Gastroesophageal sphincter (tissue), 3 donors: ENCODE data around the gene BTBD16.

ENCODE experiments used
- CTCF ChIP-seq, 4 experiments: fragments of 200-600 bp in 2 of 4; fragments of 450-650 bp in 2 of 4; sonication (generic) in 1 of 4; IDR thresholded peaks; one replicate each; pipeline ENCODE4 v1.5.1; 2017 to 2019; ENCODE audit warnings: antibody characterized with exemption in 4 of 4, mild to moderate bottlenecking in 2 of 4, moderate library complexity in 2 of 4
- EP300 ChIP-seq: sonication (generic); formaldehyde crosslinking; IDR thresholded peaks from one replicate; pipeline ENCODE4 v1.6.1; 2017; ENCODE audit warnings: antibody characterized with exemption, mild to moderate bottlenecking
- POLR2A ChIP-seq, 2 donors: fragments of 450-650 bp; IDR thresholded peaks; one replicate each; pipeline ENCODE4 v1.6.1; 2017; ENCODE audit warnings: antibody characterized with exemption in 2 of 2, mild to moderate bottlenecking in 2 of 2, moderate library complexity in 1 of 2
- POLR2AphosphoS5 ChIP-seq: sonication (generic); formaldehyde crosslinking; IDR thresholded peaks from one replicate; pipeline ENCODE4 v1.6.1; 2017; ENCODE audit warnings: antibody characterized with exemption

GRCh38 chr10:122221958-122222357, 49.1 kb upstream of the BTBD16 start:
- TF ChIP-seq POLR2A (IDR thresholded peaks at IDR 0.05) (no peak), POLR2AphosphoS5 (no peak), CTCF (IDR thresholded peaks at IDR 0.05) (no peak), EP300 (no peak)
